Psoas muscle (tissue), 8 donors: ENCODE results near the gene CLIP3. TPM values are rescaled to one million over a fixed set of nuclear protein-coding genes. Genes with fewer than 3 reads are reported as not detected.

Experiments
- ATAC-seq, 4 donors: fragments of 200-7000 bp; cut with Tn5 transposase; one replicate each; pipeline ENCODE4 v1.9.1; 2020; ENCODE audit warnings: moderate library complexity in 3 of 4, mild to moderate bottlenecking in 2 of 4
- DNase-seq, 2 donors: peaks; one replicate each; pipeline ENCODE4 v3.0.0-alpha.2; 2020
- H3K27ac ChIP-seq: fragments of 200-600 bp; one replicate; pipeline ENCODE4 v1.8.0; 2022
- H3K27me3 ChIP-seq, 3 donors: fragments of 200-600 bp in 1 of 3; one replicate each; pipeline versions ENCODE4 v1.6.1 to v1.8.0; 2013 to 2022; ENCODE audit warnings: low read length in 2 of 3, mild to moderate bottlenecking in 2 of 3, moderate library complexity in 1 of 3; ENCODE audit not compliant: insufficient read depth in 3 of 3
- H3K36me3 ChIP-seq, 2 donors: fragments of 200-600 bp in 1 of 2; one replicate each; pipeline versions ENCODE4 v1.6.1 to v1.8.0; 2013 to 2022; ENCODE audit warnings: low read depth in 1 of 2, mild to moderate bottlenecking in 1 of 2, moderate library complexity in 1 of 2; ENCODE audit not compliant: insufficient read depth in 1 of 2
- H3K4me1 ChIP-seq: fragments of 200-600 bp; one replicate; pipeline ENCODE4 v1.8.0; 2022
- H3K4me3 ChIP-seq: fragments of 200-600 bp; one replicate; pipeline ENCODE4 v1.8.0; 2022; ENCODE audit warnings: mild to moderate bottlenecking
- H3K9me3 ChIP-seq: fragments of 200-600 bp; one replicate; pipeline ENCODE4 v1.8.0; 2022
- CTCF ChIP-seq: fragments of 200-600 bp; IDR thresholded peaks from one replicate; pipeline ENCODE4 v1.8.0; 2022; ENCODE audit warnings: antibody characterized with exemption
- WGBS, 3 donors: extraction: QIAGEN DNeasy Blood & Tissue Kit; methylation state at CpG; one replicate each; pipeline versions ENCODE4 v1.1.6 to v1.1.7; 2013; 5-methylcytosine and 5-hydroxymethylcytosine counted together
- intact Hi-C, 2 donors: fragments of 100-400 bp; cut with DNase I; formaldehyde crosslinking; loops; one replicate each; pipeline versions ENCODE4 v1.11.0 to v1.14.2; 2022
- polyA plus RNA-seq, 3 donors: library from polyadenylated mRNA; stranded (reverse); fragments of 200-250 nt; gene quantifications; one replicate each; pipeline ENCODE4 v1.2.3, GENCODE V29; 2013
- total RNA-seq, 4 donors: library from RNA; stranded (reverse); fragmentation: NEBNext Ultra II Directional in 2 of 4; extraction: Animal tissue kit (Norgen Biotek cat#: 25700) in 2 of 4; gene quantifications; one replicate each; pipeline versions ENCODE4 v1.2.1 to v1.2.4, GENCODE V29; 2021 to 2023
- donor health status: healthy with polysubstance abuse.
- donor health status: DM: no; HTN: no; CAD: no; lungs with moderate emphysema.
- donor health status: Bipolar disorder and iron deficiency.
- donor health status: healthy.
- donor health status: DM: yes; HTN: yes; CAD: no.
- donor health status: DM: no; HTN: no; CAD: no.
- donor health status: DM: no; HTN: no; CAD: no.
- donor health status: DM: yes; HTN: yes; CAD: no.

CLIP3 gene
- total and polyA plus RNA-seq, 7 donors = 0.51 to 3.9 (median 1.2) TPM

- Histone ChIP-seq H3K9me3 (no peaks in the 10 kb centered on the region), H3K4me1 (no peaks in the 10 kb centered on the region), H3K36me3 (no peaks in the 10 kb centered on the region), H3K4me3 (no peak overlapping the region), H3K27me3 (no peaks in the 10 kb centered on the region), H3K27ac (no peak overlapping the region)
- ATAC-seq (no peak), DNase-seq (no peak)
- intact Hi-C loops = loop anchor here in 1 of 2 donors (5.0 kb wide), 1 partner anchor 33 kb away; the partner anchor contains the start of genes THAP8 and WDR62
- WGBS, 3 donors = 87 to 91% (median 88%) methylated on average over 21 to 22 of the region's 22 CpGs
- no peak for TF ChIP-seq CTCF
Observed at GRCh38 chr19:36019061-36019670, 13.5 kb downstream of the CLIP3 start.

GRCh38 chr19:36014012-36014924 lies 18.4 kb downstream of the CLIP3 start, which contains the start of gene ALKBH6:
Gene ALKBH6, minus strand, starts transcription at chr19:36014213. Its CDS starts 816 bp downstream, at chr19:36013397.
- H3K36me3 ChIP-seq = no peaks in the 10 kb centered on the region
- H3K27me3 ChIP-seq = no peaks in the 10 kb centered on the region
- peak; percentile 99 to 100 (median 99) for ATAC-seq
- peak; percentile 100 for DNase-seq
- peak within 1 kb of the TSS; percentile 78 for H3K4me3 ChIP-seq
- peak within 1 kb of the TSS; percentile 83 for H3K27ac ChIP-seq
- TF ChIP-seq CTCF = no peak
- H3K9me3 ChIP-seq = no peaks in the 10 kb centered on the region
- H3K4me1 ChIP-seq = peaks cover 6% of the 10 kb centered on the region
- intact Hi-C loops = no loop called here
- 1 to 2% (median 1%) methylated on average over 42 of the region's 42 CpGs for WGBS, 3 donors

DNA sequence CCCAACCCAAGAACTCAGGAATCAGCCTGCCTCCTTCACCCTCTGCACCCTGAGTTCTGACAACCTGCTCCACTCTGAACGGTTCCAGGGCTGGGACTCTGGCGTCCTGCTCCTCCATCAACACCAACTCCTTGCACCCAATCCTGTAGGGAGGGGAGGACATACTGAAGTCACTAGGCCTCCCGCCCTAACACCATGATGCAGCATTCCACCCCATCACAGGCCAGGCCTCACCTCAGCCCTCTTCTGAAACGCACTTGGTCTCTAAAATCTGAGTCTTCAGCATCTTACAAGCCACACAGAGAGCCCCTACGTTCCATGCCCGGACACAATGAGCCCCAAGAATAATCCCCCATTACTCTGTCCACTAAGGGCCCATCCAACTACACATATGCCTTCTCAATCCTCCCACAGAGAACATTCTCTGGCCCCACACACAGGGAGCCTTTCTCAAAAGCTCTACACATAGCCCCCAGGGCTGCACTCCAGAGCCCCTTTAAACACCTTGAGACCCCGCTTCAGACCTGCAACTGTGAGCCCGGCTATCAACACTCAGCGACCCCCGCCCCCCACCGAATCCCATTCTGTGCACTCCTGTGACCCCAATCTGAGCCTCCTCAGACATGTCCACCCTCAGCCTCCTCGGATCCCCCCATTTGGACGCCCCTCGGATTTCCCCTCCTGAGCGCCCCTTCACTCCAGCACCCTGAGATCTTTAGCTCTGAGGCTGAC lies 19.2 kb downstream of the CLIP3 start:
- H3K9me3 ChIP-seq = no peaks in the 10 kb centered on the region
- H3K4me3 ChIP-seq = peak overlapping the region; percentile 78
- WGBS, 3 donors = 27 to 30% (median 27%) methylated on average over 15 of the region's 15 CpGs
- H3K4me1 ChIP-seq = peaks cover 6% of the 10 kb centered on the region
- H3K27me3 ChIP-seq = peaks cover 0 to 2% (median 0%) of the 10 kb centered on the region in 3 donors
- H3K27ac ChIP-seq = peak overlapping the region; percentile 83
- no peak for TF ChIP-seq CTCF
- no peak for DNase-seq
- ATAC-seq = peak in 2 of 4 donors; percentile 1 to 9
- H3K36me3 ChIP-seq = no peaks in the 10 kb centered on the region
- intact Hi-C loops = no loop called here

- ATAC-seq (no peak), DNase-seq (no peak)
- no peak overlapping the region for H3K4me3 ChIP-seq
- H3K36me3 ChIP-seq = no peaks in the 10 kb centered on the region
- 87 to 93% (median 90%) methylated on average over 11 of the region's 11 CpGs for WGBS, 3 donors
- H3K9me3 ChIP-seq = no peaks in the 10 kb centered on the region
- H3K27me3 ChIP-seq = peaks cover 0 to 2% (median 0%) of the 10 kb centered on the region in 3 donors
- peaks cover 6% of the 10 kb centered on the region for H3K4me1 ChIP-seq
- no peak overlapping the region for H3K27ac ChIP-seq
- intact Hi-C loops = no loop called here
- no peak for TF ChIP-seq CTCF
Observed at GRCh38 chr19:36010402-36010801, 22.3 kb downstream of the CLIP3 start.
